ENCODE results near the gene PIP5KL1.

PIP5KL1 gene

DNA sequence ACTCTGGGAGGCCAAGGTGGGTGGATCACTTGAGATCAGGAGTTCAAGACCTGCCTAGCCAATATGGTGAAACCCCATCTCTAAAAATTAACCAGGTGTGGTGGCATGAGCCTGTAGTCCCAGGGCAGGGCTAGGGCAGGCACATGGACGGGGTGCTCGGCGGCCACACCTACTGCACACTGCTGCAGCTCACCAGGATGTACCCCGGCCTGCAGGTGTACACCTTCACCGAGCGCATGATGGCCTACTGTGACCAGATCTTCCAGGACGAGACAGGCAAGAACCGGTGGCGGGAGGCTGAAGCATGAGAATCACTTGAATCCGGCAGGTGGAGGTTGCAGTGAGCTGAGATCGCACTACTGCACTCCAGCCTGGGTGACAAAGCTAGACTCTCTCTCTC, 16.9 kb downstream of the PIP5KL1 start:
- peak; percentile 10 for DNase-seq

DNA sequence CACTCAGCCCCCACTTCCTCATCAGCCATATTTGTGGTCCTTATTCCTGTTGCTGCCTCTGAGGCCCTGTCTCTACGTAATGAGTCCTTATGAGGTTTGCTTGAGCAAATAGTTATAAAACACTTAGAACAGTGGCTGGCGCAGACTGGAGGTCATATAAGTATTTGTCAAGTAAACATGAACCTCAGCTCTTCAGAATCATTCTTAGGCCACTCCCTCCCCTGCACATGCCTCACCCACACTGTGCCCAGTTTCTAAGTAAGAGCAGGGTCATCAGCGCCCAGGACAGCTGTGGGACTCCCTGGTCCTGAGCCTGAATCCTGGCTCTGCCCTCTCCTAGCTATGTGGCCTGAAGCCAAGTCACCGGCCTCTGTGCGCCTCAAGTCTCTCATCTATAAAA, 17.7 kb downstream of the PIP5KL1 start:
- peak; percentile 2 for DNase-seq

DNA sequence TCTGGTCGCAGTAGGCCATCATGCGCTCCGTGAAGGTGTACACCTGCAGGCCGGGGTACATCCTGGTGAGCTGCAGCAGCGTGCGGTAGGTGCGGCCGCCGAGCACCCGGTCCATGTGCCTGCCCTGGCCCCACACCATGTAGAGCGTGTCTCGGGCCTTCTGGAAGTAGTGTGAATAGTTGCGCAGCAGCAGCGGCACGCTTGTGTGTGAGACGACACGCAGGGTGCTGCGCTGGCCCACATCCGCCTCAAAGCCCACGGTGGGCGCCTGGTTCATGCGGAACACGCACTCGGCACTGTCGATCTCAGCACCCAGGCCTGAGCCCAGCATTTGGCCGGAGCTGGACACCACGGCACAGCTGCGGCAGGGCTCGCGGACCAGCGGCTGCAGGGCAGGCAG, 18.3 kb downstream of the PIP5KL1 start:
- DNase-seq: peak; percentile 20

DNA sequence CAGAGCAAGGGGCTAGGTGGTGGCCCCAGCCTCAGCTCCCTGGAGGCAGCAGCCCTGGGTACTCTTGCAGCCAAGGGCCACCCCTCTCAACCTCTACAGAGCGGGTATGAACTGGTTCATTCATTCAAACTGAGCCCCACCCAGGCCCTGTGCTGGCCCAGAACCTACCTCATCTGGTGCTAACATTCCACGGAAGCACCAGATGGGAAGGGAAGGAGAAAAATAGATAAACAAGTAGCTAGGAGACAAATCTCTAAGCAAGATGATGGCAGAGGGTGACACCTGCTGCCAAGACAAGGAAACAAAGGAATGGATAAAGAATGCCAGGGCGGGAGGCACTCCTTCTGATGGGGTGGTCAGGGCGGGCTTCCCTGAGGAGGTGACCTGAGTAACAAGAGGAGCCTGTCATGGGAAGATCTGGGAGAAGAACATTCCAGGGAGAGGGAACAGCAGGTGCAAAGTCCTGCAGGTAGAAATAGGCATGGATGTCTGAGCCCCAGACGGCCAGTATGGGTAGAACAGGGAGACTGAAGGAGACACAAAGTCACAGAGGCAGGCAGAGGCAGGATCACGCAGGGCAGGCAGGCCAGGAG, 19.9 kb downstream of the PIP5KL1 start:
- DNase-seq: peak; percentile 42

DNA sequence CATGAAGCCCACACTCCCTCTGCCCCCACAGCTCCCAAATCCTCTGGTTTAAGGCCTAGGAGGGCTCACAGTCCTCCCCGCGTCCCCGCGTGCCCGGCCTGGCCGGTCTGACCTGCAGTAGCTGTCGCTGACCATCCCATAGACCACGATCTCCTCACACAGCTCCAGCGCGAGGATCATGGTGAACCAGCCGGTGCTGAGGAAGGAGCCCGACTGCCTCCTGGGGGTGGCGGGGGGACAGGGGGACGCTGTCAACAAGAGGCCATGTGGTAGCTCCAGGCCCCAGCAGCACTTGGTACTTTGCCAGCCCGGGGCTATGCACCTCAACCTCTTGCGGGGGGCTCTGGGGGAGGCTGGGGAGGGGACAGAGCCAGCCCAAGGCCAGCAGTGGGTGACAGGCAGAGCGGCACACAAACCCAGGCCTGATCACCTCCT, 20.7 kb downstream of the PIP5KL1 start:
- peak; percentile 23 for DNase-seq

DNA sequence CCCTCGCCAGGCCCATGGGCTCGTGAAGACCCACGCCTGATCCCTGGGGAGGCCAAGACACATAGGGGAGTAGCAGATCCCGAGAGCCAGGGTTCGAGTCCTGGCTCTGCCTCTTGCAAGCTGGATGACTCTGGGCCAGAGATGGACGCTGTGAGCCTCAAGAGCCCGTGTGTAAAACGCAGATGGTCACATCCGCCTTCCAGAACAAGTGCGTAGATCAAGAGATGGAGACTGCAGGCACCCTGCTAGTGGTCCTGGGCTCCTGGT, 22.0 kb downstream of the PIP5KL1 start:
- no peak for DNase-seq

DNA sequence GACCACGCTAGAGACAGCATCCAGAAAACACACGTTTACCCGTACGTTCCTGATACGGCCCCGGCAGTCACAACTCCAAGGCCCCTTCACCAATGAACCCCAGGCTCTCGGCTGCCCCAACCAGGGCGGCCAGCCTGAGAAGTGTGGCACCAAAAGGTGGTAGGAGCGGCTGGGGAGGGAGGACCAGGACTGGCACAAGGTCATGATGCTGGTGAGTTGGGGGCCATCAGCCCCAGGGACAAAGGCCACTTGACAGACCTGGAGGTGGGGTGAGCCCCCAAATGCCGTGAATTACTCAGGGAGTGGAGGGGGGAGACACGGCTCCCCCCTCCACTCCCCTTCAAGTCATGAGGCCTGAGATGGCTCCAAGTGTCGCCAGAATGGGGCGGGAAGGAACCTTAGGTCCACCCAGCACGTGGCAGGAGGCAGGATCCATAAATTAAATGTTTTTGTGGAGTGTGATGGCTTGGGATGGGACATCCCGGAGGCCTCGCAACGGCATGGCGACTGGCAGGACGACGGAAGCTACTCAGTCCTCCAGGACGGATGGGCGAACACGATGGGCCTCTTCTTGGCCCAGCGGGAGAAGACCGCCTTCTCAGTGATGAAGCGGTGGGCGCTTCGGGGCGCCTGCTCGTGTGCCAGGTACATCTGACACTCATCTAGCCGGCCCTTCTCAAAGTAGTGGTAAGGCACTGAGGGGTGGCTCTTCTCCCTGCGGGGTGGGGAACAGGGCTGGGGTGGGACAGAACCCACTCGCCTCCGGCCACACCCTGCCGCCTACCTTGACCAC, 22.5 kb downstream of the PIP5KL1 start:
- DNase-seq: peak; percentile 30

DNA sequence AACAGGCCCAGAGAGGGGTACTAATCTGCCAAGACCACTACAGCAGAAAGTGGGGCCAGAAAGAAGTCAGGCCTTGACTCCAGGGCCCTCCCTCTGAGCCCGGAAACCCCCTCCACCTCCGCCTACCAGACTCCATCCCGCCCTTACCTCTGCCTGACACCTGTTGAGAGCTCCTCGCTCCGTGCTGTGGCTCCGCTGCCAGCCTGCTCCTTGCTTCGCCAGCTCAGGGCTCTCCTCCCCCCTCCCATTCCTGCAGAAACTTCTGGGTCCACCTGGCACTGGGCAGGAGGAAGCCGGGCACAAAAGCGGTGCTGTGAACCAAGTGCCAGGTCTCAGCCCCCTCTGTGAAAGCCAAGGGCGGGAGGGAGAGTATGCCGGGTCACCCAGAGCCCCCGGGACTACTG, 24.8 kb downstream of the PIP5KL1 start:
- peak; percentile 31 for DNase-seq

DNA sequence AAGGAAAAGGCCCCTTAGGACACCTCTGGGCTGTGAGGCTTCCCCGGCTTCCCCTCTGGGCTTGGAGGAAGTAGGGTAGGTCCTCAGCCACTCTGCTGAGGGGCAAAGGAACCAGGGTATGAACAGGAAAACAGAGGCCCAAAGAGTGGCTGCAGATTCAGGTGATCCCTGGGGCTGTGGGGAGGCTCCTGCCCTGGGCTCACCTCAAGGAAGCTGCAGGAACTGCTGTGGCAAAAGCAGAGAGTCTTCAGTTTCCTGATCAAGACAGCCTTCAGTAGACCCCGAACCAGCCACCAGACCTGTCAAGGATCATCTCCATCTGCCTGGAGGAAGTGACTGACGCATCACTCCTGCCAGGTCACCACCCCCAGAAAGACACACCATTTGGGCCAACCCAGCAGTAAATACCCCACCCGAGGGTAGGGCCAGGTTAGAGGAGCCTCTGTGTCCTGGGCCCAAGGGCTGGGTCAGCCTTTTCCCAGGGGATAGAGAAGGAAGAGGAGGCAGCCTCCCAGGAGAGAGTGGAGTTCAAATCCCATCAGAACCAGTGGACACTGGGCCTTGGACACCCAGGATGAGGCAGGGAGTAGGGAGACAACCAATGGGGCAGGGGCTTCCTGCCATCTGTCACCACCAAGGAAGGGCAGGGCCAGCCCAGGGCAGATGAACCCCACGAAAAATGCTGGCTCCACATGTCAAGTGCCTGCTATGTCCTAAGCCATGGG, 25.4 kb downstream of the PIP5KL1 start:
- peak; percentile 21 for DNase-seq

DNA sequence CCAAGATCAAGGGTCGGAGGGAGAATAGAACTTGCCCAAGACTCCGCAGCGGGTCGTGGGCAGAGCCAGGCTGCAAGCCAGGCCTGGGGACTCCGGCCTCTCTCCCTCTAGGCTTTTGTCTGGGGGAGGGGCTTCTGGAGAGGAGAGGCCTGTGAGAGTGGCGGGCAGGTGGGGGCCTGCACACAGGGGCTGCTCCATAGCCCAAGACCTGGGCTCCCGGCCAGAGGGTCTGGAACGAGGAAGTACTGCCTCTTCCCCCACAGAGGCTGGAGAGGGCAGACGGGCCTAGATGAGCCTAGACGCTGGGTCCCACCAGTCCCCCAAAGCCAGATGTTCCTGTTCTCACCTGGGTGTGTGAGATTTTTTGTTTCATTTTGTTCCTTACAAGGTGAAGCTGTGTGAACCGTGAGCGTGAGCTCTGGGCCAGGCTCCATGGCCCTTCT, 26.0 kb downstream of the PIP5KL1 start:
- DNase-seq: peak; percentile 73

DNA sequence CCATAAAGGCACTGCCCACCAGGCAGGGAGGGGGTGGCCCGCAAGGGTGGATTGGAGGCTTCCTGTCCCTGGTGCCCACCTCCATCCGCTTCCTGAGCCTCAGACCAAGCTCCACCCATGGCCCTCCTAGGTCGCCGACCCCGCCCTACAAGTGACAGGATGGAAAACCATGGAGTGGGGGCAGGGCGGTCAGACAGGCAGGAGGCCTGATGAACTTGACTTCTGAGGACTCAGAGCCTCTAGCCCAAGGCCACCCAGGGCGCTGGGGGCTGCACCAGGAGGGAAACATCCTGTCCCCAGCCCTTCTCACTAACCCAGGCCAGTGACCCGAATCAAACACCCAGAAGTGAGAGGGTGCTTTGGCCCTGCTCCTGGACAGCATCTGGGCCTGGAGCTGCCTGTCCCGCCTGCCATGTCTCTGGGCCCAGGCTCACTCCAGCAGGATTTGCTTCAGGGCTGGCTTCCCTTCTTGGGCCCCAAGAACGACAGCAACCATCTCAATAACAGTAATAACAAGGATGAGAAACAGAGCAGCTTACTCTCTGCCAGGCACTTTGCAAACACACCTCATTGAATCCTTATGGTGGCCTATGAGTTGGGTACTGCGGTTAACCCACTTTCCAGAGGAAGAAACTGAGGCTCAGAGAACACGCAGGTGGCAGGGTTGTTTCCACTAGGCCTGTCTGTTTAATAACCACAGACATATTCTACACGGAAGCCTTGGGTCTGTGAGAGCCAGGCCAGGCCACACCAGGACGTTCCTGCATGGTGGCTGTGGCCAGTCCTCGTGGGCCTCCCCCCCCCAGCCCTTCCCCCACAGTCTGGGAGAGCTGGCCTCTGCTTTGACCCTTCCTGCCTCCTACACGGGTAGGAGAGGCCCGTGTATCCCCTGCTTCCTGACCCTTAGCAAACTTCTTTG, 26.8 kb downstream of the PIP5KL1 start:
- DNase-seq: peak; percentile 80

DNA sequence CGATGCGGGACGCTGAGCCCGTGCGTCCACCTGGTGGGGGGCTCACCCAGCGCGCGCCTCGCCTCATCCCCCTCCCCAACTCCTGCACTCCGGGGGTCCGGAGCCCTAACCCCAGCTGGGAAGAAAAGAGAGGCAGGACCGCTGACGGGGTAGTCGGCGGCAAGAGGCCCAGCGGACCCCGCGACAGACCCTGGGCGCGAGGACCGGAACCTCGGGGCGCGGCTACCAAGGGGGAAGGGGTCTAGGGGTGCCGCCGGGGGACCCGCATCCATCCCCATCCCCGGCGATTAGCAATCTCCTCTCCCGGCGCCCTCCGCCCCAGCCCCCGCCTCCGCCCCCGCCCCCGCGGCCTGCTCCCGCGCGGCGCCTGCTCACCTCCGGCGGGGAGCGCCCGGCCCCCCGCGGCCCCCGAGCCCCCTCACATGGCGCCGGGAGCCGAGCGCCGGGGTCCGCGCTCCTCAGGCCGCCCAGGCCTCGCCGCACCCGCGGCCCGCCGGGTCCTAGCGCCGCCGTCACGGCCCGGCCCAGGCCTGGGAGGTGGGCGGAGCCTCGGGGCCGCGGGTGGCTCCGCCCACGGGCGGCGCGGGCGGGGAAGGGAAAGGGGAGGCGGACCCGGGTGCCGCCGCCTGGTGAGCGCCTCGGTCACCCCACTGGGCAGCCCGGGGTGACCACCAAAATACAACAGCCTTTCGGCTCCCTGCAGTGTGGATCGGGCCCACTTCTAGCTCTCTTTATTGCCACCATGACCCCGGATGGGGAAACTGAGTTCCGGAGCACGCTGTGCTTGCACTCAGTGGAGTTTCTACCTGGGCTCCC, 31.2 kb downstream of the PIP5KL1 start, which contains the start of gene ST6GALNAC6:
Gene ST6GALNAC6, minus strand, starts transcription at position 476 of the 816 bp plus-strand sequence. CDS start 1,622 bp downstream, outside the sequence.
- DNase-seq: peak; percentile 82

DNA sequence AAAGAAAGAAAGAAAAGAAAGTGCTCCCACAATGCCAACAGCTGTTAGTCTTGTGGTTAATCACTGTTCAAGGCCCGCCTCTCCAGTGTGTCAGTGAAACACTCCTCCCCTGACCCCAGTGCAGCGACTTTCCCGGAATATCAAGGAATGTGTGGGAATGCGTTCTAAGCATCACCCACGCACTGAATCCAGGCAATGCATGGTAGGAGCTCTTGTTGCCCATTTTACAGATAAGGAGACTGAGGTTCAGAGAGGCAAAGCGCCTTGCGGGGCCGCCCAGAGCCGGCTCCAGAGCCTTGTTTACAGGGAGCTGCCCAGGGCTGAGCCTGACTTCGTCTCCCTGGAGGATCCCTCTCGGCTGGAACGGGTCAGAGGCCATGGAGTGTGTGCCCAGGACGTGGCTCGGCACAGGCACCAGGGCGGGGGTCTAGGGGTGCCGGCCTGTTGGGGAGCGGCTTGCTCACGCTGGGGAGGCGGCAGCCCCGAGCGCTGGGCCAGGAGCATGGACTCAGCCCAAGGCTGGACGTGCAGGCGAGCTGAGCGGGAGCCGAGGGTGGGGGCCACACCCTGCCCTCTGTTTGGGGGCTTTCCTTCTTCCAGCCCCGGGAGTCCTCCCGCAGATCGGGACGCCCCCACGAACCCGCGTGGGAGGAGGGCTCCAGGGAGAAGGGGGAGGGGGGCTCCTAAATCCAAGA, 32.0 kb downstream of the PIP5KL1 start:
- peak; percentile 67 for DNase-seq

DNA sequence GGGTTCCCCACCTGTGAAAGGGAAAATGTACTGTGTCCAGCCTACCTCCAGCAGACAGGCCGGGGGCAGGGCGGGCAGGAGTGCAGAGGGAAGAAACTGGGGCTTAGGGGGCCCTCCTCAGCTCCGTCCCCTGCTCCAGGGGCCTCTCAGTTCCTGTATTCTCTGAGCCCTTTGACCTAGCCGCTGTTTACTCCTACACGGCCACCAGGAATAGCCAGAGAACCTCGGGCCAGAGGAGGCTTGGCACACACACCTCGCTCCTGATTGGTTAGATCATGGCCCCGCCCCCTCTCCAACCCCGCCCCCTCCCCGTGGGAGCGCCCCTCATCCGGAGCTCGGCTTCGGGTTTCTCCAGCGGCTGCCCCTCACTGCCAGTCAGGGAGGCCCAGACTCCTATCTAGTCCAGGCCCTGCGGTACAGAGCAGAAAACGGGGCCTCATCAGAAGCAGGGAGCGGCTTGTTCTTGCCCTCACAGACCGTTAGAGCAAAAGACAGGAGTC, 33.3 kb downstream of the PIP5KL1 start:
- peak; percentile 93 for DNase-seq

DNA sequence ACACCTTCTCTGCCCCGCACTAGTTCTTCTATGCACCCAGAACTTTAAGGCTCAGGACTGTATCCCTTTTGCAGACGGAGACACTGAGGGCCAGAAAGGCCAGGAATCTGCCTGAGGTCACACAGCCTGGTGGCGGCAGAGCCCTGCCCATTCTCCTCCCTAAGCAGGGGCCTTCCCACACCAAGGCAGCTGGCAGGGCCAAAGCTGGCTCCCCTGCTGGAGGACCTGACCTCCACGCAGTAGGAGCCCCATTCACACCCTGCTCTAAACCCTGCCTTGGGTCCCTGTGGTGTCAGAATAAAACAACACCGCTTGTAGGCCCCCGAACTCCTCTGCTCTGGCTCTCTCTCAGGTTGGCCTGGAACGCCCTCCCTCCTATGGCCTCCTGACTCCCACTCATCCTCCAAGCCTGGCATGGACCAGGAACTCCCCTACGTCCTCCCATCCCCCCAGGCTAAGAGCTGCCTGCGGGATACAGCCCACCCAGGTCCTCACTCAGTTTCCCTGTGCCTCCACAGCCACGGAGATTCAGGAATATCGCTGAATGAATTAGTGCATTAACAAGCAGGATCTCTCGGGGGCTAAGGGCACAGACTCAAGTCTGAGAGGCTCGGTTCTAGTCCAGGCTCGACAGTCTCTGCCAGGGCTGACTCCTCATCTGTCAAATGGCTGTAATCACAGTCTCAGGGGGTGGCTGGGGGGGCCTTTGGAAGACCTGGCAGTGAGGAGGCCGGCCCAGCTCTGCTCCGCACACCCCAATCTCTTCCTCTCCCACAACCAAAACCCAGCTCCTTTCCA, 34.0 kb downstream of the PIP5KL1 start:
- peak; percentile 17 for DNase-seq

DNA sequence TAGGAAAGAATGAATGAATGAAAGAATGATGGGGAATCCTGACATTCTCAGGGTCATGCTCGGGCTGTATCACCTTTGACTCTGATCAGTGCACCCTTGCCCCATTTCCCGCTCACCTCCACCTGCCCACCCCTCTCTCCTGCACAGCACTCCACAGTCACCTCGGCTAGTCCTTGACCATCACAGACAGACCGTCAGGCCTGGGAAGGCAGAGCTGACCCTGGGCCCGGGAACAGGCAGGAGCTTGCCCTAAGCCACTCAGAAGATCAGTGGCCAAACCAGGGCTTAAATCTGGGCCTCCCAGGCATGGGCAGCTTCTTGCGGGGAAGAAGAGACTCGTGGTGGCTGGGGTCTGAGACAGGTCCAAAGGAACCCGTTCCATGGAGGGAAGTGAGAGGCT, 34.8 kb downstream of the PIP5KL1 start:
- peak; percentile 29 for DNase-seq

DNA sequence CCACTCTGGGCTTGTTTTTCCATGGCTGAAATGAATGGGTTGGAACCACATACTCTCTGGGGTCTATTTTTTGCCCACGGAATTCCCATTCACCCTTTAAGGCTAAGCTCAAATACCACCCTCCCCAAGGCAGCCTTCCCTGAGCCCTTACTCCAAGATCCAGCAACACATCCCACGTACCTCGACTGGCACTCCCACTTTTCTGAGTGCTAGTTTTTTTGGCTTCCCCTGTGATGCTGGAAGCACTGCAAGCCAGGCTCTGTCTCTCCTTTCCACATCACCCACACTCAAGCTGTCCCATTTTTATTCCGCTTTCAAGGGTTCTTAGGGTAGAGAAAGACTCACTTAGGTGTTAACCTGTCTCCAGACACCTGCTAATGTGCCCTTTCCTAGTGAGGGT, 37.2 kb downstream of the PIP5KL1 start:
- peak; percentile 6 for DNase-seq

DNA sequence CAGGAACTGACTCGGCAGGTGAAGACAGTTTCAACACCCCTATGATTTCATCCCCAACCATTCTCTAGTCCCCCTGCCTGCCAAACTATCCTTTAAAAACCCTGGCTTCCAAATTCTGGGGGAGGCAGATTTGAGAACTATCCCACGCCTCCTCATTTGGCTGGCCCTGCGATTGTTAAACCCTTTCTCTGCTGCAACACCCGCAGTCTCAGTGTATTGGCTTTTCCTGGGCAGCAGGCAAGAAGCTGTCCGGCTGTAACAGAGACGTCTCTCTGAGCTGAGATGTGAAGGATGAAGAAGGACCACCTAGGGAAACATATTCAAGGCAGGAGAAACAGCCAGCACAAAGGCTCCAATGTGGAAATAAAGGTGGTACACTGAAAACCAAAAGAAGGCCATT, 37.7 kb downstream of the PIP5KL1 start:
- DNase-seq: peak; percentile 2

DNA sequence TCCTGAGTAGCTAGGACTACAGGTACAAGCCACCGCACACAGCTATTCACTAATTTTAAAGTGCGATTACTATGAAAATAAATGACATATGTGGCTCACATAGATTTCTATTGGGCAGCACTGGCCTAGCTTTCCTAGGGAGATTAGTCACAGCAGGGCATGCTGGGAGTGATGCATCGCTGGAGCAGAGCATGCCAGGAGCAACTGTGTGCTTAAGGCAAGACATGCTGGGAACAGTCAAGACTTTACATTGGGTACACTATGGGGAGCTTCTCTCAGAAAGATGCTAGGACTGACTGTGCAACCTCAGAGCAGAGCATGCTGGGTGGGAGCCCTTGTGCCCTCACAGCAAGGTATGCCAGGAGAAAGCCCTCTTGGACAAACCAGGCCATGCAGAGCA, 40.5 kb downstream of the PIP5KL1 start:
- DNase-seq: peak; percentile 21

DNA sequence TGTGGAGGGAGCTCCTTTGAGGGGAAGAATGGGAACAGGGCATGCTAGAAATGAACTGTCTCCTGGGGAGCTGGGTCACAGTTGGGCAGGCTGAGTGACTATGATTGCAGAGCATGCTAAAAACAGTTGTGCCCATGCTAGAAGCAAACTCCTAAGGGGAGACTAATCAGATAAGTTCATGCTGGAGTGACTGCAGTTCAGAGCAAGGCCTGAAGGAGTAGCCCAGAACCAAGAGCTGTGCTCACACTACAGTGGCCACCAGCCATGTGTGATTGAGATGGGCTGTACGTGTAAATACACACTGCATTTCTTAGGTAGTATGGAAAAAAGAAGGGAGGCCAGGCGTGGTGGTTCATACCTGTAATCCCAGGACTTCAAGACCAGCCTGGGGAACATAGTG, 42.8 kb downstream of the PIP5KL1 start:
- DNase-seq: peak; percentile 4

All from left hindlimb (tissue), 1 donor.